ENCODE results near the gene PINLYP.

The PINLYP gene

DNA sequence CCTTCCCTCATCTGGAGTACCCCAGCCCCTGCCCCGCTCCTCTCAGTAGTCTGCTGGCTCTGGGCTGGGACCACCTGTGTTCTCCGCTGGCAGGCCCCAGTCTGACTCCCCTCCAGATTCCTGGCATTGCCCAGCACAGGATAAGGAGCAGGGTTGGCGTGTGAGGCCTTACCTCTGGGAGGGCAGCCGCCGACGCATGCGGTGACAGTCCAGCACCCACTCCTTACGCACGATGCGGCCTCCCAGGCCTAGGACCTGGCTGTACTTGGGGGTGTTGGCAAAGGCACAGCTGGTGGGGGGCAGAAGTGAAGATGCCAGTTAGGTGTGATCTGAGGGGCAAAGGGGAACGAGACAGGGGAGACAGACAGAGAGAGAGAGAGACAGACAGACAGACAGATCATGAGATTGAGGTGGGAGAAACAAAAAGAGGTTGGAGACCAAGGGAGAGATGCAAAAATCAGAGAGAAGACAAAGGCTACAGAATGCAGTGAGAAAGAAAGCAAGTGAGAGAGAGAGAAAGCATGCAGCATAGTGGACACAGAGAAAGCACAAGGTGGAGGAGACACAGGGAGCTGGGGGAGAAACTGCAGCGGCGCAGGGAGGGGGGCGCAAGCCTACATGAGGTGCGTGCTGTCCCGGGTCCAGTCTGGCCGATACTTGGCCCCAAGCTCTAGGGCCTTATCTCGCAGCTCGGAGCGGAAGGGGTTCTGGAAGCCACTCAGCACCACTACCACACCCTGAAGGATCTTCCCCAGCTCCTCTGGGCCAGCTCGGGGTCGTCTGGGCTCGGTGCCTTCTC is 24.0 kb upstream of the PINLYP start:
- no peak for DNase-seq

DNA sequence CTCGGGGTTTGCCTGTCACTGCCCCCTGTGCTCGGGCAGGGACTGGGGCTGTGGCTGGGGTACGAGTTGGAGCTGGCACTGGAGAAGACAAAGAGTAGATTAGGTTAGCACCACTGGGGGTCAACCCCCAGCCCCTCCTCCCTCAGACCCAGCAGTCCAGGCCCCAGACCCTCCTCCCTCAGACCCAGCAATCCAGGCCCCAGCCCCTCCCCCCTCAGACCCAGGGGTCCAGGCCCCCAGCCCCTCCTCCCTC is 23.5 kb upstream of the PINLYP start:
- no peak for DNase-seq

DNA sequence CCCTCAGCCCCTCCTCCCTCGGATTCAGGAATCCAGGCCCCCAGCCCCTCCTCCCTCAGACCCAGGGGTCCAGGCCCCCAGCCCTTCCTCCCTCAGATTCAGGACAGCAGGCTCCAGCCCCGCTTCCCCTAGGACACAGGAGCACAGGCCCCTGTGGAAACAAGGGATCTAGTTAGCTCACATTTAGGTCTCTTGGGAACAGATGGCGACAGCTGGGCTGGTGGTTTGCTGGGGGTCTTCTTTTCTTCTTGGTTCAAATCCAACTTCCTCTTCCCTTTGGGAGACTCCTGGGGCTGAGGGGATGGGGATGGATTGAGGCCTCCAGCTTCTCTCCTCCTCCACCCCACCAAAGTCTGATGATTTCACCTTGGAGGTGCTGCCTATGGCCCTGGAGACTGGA is 23.0 kb upstream of the PINLYP start:
- DNase-seq: no peak

DNA sequence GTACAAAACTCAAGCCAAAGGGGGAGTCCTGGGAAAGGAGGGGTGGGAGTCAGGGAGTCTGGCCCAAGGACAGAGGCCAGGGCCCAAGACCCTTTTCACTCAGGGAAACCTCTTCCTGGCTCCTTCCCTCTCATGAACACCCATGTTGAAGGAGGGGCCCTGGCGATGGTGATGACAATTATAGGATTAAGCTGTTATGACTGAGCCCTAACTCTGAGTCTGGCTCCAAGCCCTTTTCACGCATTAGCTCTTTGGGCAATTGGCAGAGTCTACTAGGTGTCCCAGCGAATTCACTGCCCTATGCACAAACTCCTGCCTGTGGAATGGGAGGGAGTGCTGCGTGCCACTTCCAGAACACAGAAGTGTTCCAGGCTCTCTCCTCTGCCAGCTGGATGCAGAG is 21.9 kb upstream of the PINLYP start:
- no peak for DNase-seq

DNA sequence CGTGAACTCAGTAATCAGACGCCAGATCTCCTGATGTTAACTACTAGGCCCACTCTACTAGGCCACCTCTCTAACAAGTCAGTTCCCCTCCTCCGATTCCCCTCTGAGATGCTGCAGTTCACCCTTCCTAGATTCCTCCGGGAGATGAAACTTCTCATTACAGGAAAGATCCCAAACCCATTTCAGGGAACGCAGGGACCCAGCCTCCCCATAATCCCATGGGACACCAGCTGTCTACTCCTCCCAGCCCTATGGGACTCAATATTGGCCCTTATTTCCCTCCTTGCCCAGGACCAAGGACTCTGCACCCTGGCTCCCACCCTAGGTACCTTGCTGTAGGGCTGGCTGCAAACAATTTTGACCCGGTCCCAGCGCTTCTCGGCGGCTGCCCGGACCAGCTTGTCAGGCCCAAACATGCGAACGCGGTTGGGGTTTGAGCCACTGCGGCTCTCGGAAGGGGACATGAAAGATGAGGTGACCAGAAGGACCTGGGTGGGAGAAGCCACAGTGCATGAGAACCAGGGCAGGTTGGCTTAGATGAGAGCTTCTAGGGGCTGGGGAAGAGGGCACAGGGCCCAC is 21.2 kb upstream of the PINLYP start:
- no peak for DNase-seq

DNA sequence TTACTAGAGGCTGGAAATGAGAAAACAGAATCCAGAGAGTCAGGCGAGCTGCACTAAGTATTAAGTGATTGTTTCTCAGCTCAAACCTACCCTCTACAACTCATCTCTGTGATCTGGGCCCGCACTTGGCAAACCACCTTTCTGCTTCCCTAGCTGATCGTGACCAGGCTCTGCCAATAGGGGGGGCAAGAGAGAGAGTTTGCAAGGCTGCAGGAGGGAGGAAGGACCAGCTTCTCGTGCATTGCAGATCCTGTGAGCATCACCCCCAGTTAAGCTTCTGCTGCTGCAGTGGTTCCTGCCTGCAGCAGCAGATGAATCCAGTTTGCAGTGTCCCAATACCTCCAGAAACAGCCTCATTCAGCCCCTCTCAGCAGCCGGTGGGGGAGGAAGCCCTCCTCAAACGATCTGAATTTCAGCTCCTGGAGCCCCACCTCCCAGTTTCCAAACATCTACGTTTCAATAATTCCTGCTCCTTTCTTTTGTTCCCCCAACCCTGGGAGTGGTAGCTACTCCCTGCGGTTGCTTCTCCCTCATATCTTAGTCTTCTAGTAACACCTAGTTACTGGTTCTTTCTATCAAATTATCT is 20.3 kb upstream of the PINLYP start:
- DNase-seq: peak; percentile 83 to 86

DNA sequence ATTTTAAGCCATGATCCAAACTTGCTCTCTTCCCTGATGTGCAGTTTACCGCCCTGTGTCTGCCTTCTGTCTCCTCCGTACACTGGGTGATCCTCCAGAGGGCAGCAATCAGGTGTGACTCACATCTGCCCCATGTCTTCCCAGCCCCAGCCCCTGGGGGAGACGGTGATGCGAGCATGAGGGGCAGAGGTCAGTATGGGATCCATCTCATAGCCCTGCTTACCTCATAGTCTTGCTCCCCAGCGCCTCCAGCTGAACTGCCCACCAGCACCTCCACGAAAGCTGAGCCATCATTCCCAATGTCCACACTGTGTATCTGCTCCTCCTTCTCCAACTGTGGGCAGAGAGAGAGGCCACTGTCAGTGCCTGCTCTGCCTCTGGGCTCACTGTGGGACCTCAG is 14.9 kb upstream of the PINLYP start:
- DNase-seq: no peak

DNA sequence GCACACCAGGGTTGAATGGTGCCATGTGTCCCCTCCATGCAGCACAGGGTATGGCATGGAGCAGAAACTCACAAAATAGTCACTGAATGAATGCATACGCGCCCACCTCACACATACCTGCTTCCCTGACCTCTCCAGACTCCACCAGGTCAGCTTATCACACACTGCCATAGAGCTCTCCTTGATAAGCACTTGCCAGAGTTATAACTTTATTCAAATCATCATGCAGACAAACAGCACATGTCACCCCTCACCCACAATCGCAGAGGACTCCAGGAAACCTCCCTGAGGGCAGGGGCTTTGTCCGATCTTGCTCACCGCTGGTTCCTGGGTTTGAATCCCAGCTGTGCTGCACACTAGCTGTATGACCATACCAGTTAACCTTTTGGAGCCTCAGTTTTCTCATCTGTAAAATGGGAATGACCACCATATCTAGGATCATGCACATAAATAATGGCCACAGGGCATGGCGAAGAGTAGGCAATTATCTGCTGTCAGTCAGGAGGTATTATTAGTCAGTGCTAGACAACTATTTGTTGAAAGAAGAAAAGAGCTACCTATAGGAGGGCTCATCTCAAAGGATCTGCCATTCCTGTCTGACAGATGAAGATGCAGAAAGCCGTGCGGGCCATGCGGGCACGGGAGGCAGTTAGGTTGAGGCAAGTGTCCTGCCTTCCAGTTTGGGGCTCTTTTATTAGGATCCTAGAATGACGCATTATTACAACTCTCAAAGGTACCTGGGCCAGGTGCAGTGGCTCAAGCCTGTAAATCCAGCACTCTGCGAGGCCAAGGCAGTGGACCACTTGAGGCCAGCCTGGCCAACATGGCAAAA is 14.2 kb upstream of the PINLYP start:
- DNase-seq: no peak

DNA sequence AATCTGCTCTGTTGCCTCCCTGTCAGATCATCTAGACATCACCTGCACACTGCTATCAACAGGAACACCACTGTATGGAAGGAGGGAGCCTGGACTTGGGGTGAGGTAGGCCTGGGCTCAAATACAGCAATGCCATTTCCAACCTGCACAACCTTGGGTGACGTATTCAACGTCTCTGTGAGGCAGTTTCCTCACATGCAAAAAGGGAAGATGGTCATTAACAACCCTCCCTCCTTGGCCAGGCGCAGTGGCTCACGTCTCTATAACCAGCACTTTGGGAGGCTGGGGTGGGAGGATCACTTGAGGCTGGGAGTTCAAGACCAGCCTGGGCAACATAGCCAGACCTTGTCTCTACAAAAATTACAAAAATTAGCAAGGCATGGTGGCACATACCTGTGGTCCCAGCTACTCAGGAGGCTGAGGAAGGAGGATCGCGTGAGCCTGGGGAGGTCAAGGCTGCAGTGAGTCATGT is 13.3 kb upstream of the PINLYP start:
- no peak for DNase-seq

DNA sequence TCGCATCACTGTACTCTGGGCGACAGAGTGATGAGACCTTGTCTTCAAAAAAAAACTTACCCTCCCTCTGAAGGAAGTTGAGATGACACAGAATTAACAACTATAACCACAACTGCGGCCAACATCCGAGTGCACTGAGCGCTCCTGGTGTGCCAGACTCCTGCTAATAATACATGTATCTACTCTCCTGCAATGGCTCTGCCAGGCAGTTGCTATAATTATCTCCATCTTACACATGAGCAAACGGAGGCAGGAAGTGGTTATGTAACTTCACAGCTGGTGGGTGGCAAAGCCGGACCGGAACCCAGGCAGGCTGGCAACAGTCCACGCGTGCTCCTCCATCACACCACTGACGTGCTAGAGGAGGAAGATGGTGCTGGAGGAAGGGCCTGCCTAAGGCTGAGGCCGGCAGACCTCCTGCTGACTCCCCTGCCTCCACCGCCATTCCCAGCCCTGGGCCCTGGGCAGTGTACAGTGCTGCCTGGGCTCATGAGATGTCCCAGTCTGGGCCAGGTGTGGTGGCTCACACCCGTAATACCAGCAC is 12.8 kb upstream of the PINLYP start:
- peak; percentile 64 to 68 for DNase-seq

DNA sequence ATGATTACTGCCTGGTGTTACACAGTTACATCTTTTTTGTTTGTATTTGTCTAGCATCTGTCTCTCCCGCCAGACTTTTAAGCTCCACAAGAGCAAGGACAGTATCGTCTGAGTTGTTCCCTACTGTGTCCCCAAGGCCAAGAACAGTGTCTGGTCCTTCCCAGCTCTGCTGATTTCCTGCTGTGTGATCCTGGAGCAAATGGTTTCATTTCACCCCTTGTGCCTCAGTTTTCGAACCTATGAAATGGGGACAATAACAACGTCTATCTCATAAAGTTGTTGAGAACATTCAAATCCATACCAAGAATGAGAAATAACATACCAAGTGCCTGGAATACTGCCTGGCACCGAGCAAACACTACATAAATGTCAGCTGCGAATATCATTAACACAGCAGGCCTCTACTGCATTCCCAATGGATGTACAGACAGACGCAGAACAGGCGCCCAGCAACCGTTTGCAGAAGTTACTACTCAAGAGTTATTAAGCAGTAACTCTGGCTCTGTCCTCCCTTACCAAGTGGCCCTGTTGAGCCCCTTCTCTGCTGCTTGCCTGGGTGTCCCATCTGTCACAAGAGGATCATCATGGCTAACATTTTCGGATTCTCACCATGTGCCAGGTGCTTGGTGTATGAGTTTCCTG is 11.7 kb upstream of the PINLYP start:
- DNase-seq: no peak

DNA sequence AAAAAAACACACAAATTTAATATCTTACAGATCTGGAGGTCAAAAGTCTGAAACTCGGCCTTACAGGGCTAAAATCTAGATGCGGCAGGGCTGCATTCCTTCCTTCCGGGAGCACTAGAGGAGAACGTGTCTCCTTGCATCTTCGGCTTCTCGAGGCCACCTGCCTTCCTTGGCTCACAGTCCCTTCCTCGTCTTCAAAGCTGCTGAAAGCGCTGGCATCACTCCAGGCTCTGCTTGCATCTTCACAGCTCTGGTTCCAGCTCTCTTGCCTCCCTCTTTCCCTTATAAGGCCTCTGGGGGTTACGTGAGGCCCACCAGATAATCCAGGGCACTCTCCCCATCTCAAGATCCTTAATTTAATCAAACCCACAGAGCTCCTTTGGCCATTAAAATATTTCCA is 10.8 kb upstream of the PINLYP start:
- DNase-seq: no peak

DNA sequence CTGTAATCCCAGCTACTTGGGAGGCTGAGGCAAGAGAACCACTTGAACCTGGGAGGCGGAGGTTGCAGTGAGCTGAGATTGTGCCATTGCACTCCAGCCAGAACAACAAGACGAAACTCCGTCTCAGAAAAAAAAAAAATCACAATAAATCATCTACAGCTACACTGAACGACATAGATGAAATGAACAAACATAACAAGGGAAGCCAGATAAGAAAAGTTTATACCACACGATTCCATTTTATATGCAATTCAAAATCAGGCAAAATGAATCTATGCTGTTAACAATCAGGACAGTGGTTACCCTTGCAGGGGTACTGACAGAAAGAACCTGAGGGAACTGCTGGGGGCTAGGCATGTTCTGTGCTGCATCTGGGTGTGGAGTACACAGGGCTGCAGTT is 5.9 kb upstream of the PINLYP start:
- no peak for DNase-seq

DNA sequence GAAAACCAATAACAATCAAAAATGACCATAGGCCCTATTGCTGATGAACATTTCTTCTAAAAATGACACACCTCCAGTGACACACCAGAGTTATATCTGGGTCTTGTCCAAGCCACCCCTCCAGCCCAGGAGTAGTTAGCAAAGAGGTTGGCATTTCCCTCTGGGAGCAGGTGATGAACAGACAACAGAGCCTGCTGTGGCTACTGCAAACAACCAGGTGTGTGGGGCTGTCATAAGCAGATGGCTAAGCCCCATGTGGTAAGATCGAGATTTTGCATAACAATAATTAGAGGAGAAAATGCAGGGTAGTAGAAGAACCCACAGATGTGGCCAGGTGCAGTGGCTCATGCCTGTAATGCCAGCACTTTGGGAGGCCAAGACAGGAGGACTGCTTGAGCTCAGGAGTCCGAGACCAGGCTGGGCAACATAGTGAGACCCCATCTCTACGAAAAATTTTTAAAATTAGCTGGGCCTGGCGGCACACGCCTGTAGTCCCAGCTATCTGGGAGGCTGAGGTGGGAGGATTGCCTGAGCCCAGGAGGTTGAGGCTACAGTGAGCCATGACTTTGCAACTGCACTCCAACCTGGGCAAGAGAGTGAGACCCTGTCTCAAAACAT is 5.3 kb upstream of the PINLYP start:
- no peak for DNase-seq

DNA sequence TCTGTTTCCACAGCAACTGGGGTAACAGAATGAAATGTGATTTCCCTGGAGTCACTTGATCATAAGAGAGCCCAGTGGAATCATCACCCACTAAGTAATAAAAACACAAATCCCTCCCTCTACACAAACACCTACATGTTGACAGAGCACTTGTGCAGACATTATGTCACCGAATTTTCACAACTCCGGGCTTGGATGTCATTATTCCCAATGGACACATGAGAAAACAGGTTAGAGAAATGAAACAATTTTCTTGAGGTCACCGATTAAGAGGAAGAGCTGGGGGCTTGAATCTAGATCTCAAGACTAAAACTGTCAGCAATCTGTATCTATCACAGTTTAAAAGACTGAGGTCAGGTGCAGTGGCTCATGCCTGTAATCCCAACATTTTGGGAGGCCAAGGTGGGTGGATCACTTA is 3.4 kb upstream of the PINLYP start:
- DNase-seq: no peak

DNA sequence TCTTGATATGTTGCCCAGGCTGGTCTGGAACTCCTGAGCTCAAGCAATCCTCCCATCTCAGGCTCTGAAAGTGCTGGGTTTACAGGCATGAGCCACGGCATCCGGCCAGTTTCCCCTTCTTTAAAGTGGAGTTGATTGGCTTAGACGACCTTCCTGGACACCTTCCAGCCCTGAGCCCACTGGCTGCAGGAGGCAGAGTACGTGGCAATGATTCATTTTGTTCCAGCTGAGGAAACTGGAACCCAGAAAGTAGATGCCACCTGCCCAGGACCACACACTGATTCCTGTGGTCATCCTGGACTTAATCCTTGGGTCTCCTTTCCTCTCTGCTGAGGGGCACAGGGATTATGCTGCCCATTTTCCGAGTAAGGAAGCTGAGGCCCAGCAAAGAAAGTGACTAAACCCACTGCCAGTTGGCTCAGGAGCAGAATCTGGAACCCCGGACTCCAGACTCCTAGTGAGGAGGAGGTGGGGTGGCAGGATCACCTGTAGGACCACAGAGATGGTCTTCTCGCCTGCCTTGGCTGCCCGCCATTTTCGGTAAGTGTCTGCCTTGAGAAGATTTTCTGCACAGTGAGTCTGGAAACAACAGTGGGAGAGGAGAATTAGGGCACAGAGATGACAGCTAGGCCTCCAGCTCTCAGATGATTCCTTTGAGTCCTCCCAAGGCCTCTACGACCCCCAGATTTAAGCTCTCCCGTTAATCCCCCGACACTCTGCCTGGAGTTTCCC is 1.0 kb upstream of the PINLYP start:
- DNase-seq: no peak

DNA sequence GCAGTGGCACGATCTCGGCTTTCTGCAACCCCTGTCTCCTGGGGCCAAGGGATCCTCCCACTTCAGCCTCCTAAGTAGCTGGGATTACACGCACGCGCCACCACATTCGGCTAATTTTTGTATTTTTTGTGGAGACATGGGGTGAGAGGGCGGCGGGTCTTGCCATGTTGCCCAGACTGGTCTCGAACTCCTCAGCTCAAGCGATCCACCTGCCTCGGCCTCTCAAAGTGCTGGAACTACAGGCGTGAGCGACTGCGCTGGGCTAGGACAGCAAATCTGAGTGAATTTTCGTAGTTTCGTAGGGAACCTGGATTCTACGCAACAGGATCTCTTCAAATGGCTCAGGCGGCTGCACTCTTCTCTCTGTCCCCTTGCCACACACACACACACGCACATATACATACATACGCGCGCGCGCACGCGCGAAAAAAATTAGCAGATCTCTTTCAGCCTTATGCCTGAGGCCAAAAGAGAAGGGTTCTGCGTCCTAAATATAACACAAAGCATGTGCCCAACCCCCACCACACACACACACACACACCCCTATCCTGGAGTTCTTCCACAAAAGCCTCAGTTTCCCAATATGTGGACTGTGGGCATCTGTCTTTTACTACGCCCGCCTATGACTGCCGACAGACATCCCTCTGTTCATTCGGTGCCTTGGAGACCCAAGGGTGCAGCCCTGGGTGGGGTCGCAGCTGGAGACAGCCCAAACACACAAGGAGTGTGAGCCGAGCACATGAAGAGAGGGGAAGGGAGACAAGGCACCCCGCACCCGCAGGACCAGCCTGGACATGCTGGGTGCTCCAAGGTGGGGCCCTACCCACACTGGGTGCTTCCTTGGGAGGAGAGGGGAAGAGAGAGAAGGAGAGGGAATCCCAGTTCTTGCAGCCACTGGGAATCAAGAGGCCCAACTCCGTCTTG is 616 bp downstream of the PINLYP start:
- no peak for DNase-seq

DNA sequence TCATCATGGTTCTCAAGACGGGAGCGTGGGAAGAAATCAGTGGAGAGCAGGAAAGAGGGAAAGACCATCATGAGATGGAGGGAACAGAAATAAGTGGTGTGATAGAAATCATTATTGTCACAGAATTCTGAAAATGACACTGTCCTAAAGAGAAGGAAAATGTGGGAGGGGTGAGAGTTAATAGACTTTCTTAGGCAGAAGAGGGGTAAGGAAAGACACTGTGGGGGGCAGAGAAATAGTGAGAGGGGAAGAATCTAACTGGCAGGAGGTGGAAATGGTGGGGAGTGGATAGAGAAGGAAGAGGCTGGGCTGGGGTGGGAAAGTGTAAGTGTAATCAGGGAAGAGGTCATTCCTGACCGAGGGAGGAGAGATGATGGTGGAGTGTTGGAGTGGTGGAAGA is 3.2 kb downstream of the PINLYP start:
- DNase-seq: no peak

DNA sequence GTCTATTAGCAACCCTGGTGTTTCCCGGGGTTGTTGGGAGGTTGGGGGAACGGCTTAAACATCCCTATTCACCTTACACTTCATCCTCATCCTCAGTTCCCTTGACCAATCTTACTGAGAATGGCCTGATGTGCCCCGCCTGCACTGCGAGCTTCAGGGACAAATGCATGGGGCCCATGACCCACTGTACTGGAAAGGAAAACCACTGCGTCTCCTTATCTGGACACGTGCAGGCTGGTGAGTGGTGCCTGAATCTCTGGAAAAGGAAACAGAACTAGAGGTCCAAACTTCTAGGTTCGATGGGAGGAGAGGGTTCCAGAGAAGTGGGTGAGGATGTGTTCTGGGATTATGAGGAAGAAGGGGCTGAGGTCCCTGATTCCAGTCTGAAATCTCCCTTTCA is 5.9 kb downstream of the PINLYP start:
- DNase-seq: no peak

DNA sequence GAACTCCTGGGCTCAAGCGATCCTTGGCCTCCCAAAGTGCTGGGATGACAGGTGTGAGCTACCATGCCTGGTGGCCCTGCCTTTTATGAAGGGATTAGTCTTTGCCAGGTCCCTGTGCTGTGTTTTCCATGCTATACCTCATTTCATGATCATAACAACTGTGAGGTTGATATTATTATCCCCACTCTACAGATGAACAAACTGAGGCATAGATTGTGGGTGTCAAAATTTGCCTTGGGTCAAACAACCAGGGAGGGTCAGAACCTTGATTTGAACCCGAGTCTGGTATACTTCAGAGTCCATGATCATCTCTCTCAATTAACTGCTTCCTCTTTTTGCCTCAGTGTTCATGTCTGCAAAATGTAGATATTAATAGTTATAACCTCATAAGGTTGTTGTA is 6.9 kb downstream of the PINLYP start:
- no peak for DNase-seq

DNA sequence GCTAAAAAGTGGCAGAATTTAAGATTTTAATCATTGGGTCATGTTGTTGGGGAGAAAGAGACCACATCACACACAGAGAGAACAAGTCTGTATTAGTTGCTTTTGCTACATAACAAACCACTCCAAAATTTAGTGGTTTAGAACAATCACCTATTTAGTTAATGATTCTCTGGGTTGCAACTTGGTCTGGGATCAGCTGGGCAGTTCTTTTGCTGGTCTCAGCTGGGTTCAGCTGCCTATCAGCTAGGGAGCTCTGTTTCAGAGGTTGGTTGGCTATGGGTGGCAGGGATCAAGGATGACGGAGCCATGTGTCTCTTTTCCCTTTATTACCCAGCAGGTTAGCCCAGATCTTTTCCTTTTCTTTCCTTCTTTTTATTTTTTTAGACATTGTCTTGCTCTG is 8.9 kb downstream of the PINLYP start:
- no peak for DNase-seq

Measured in stimulated activated CD4-positive, alpha-beta T cell treated with anti-CD3 and anti-CD28 coated beads, Interleukin-2, amount 100 ng/mL, for 24 hours (primary cell).